DMS114 treated with DMSO at 0.1 percent for 48 hours (cell line): ENCODE measurements around the gene SVOP.

Source experiments
- DNase-seq: peaks from one replicate; lab custom pipeline; 2025; ENCODE audit not compliant: unreplicated experiment; lab: John Stamatoyannopoulos, UW

The SVOP gene

DNA sequence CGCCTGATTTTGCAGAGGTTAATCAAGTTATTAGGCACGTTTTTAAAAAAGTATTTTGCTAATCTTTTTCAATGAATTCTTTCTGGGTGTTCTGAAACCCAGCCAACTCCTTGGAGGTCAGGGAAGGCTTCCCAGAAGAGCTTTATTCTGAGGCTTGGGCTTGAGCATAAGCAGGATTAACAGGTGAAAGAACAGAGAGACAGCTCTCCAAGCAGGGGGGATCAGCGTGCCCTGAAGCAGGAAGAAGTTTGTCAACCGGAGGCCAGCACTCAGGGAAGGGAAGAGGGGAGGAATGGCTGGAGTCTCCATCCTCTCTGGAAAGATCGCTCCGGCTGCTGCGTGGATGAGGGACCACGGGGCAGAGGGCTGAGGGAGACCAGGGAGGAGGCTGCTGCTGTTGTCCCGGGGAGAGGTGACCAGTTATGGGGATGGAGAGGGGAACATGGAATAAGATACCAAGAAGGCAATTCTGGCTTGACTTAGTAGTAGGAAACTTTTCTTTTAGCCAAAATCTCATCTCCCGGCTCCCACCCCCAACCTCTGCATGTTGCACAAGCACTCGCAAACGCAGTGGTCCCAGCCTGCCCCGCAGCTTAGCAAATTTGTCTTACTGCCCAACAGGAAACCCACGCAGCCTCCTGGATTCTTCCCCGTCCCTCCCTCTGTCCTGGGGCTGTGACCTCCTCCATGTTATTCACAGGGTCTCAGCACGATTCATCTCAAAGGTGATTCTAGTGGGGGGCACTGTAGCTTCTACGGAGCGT is 162.4 kb downstream of the SVOP start:
- no peak for DNase-seq
